Fibroblast of villous mesenchyme (primary cell): ENCODE measurements around the gene TMEM220. TPM values are rescaled to one million over a fixed set of nuclear protein-coding genes. Genes with fewer than 3 reads are reported as not detected.
"Not testable (repeated sequence)": the region's sequence is repeated elsewhere in the genome, so short reads cannot be mapped to it uniquely, and the experiment has no call there.

ENCODE experiments used
- DNase-seq: peaks from one replicate; pipeline ENCODE4 v3.0.0-alpha.2; 2010; ENCODE audit warnings: low read depth
- H3K4me3 ChIP-seq: 2 replicates; pipeline ENCODE4 v1.5.1; 2011; ENCODE audit warnings: low read depth, mild to moderate bottlenecking, low read length
- total RNA-seq: library from RNA; depleted of rRNA; stranded (reverse); fragments of >200 nt; gene quantifications from 2 replicates; pipeline ENCODE4 v1.2.3, GENCODE V29; 2012
- TF ChIP-seq, protein P1 (sequence below): IDR thresholded peaks from 2 replicates; pipeline ENCODE4 v1.5.1; 2012; ENCODE audit warnings: low read depth, mild to moderate bottlenecking, low read length; ENCODE audit not compliant: insufficient read depth

The TMEM220 gene
- total RNA-seq, 1 donor, result 2.6 TPM

DNA sequence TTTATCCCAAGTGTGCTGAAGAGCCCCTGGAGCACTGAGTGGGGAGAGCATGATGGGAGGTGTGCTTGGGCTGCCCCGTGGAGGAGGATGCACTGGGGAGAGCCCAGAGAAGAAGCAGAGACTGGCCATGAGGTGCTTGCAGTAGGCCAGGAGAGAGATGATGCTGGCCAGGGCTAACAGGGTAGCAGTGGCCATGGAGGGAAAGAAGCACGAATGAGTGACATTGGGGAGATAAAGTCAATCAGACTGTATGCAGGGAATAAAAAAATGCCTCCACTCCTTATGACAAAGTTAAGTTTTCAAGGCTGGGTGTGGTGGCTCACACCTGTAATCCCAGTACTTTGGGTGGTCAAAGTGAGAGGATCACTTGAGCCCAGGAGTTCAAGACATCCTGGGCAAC, 5.4 kb upstream of the TMEM220 start:
- DNase-seq, result no peak
- H3K4me3 ChIP-seq, result no peak overlapping the region
- TF ChIP-seq, protein P1, sequence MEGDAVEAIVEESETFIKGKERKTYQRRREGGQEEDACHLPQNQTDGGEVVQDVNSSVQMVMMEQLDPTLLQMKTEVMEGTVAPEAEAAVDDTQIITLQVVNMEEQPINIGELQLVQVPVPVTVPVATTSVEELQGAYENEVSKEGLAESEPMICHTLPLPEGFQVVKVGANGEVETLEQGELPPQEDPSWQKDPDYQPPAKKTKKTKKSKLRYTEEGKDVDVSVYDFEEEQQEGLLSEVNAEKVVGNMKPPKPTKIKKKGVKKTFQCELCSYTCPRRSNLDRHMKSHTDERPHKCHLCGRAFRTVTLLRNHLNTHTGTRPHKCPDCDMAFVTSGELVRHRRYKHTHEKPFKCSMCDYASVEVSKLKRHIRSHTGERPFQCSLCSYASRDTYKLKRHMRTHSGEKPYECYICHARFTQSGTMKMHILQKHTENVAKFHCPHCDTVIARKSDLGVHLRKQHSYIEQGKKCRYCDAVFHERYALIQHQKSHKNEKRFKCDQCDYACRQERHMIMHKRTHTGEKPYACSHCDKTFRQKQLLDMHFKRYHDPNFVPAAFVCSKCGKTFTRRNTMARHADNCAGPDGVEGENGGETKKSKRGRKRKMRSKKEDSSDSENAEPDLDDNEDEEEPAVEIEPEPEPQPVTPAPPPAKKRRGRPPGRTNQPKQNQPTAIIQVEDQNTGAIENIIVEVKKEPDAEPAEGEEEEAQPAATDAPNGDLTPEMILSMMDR, result no peak

DNA sequence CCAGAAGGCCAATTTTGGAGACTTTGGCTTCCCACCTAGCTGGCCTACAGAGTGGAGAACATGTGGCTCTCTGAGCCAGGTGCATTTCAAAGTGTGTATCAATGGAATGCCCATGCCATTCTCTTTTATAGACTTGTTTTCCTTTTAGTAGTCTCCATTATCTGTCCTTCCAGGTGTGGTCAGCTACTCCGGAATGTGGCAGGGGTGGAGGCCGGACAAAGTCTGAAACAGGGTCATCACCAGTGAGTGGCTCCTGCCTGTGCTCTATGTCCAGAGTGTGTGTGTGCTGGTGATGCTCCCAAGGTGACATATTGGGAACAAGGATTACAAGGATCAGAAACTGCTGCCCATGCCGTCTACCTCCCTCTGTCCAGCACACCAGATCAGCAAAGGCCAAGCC, 3.8 kb upstream of the TMEM220 start:
- DNase-seq, result no peak
- no peak overlapping the region for H3K4me3 ChIP-seq

DNA sequence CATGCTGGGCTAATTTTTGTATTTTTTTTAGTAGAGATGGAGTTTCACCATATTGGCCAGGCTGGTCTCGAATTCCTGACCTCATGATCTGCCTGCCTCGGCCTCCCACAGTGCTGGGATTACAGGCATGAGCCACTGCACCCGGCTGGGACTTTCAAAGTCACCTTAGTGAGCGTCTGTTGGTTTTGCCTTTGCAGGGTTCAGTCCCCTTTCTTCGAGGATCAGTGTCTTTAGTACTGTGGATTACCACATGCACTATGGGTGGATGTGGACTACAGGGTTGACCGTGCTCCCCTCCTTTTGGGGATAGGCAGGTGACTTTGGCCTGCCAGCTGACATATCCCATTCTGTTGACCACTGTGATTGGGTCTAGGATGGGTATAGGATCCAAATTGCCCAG, 2.3 kb upstream of the TMEM220 start:
- H3K4me3 ChIP-seq, DNase-seq: not testable (repeated sequence)

More for the DNA sequence above, 3.8 kb upstream of the TMEM220 start:
- TF ChIP-seq, protein P1, result no peak

DNA sequence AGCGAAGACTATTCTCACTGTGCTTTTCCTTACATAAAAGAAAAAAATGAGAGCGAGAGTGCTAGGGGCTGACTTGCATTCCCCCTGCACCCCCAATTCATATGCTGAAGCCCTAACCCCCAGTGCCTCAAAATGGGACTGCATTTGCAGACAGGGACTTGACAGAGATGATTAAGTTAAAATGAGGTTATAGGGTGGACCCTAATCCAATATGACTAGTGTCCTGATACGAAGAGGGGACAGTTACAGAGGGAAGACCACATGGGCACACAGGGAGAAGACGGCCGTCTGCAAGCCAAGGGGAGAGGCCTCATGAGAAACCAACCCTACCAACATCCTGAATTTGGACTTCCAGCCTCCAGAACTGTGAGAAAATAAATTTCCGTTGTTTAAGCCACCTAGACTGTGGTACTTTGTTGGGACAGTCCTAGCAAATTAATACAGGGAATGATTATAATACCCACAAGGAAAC, 1.6 kb upstream of the TMEM220 start:
- H3K4me3 ChIP-seq, result no peak overlapping the region
- TF ChIP-seq, protein P1, result no peak
- no peak for DNase-seq

DNA sequence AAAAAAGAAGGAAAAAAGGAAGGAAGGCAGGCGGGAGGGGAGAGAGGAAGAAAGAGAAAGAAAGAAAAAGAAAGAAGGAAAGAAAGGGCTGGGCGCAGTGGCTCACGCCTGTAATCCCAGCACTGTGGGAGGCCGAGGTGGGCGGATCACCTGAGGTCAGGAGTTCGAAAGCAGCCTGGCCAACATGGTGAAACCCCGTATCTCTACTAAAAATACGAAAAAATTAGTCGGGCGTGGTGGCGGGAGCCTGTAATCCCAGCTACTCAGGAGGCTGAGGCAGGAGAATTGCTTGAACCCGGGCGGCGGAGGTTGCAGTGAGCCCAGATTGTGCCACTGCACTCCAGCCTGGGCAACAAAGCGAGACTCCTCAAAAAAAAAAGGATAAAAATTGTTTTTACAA, 424 bp upstream of the TMEM220 start:
- H3K4me3 ChIP-seq, result peak overlapping the region; percentile 68
- DNase-seq, result not testable (repeated sequence)

DNA sequence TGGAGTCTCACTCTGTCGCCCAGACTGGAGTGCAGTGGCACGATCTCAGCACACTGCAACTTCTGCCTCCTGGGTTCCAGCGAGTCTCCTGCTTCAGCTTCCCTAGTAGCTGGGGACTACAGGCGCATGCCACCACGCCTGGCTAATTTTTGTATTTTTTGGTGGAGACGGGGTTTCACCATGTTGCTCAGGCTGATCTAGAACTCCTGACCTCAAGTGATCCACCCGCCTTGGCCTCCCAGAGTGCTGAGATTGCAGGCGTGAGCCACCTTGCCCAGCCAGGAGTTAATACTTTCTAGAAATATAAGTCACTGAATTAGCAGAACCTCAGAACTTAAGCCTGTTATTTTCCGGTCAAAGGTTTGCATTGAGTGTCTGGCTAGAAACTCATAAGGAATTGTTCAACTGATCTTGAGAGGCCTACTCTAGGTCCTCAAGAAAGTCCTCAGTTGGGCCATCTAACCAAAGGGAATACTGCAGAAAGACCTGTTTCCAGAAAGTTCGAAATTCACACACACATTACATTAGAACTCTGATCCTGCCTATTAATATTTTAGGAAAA, 1.4 kb downstream of the TMEM220 start:
- TF ChIP-seq, protein P1, result no peak
- DNase-seq, result no peak
- no peak overlapping the region for H3K4me3 ChIP-seq

DNA sequence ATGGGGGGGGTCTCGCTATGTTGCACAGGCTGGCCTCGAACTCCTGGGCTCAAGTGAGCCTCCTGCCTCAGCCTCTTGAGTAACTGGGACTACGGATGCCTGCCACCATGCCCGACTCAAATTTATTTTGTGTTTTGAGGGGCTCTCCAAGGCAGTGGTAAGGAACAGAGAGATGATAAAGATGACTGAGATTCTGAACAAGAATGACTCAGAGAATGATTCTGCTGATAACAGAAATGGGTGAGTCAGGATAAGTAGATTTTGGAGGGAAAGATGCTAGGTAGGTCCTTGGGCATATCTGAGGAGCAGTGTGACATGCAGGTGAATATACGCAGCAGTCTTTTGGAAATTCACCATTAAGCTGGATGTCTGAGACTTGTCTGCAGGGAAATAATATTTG, 2.6 kb downstream of the TMEM220 start:
- TF ChIP-seq, protein P1, result no peak
- H3K4me3 ChIP-seq, result no peak overlapping the region
- DNase-seq, result no peak

DNA sequence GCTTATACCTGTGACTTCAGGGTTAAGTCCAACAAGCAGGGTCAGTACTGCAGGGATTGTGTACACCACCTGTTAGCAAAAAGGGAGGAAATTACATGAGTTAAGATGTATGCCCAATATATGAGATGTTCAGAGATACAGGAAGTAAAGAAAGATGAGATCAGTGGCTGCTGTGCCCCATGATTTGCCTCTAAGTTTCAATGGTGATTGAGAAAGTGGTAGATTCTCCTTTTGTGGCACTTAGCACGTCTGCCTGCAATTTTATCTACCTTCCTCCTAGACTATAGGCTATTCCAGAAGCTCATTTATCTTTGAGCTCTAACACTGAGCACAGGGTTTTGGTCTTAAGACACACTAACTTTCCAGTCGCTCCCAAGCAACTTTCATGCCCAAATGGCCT, 3.6 kb downstream of the TMEM220 start:
- TF ChIP-seq, protein P1, result no peak
- DNase-seq, result no peak
- no peak overlapping the region for H3K4me3 ChIP-seq
